K562 (cell line): ENCODE results near the gene RBM34.
"Not testable (repeated sequence)": the region's sequence is repeated elsewhere in the genome, so short reads cannot be mapped to it uniquely, and the experiment has no call there.

Experiments
- CHD1 ChIP-seq: fragments of 200-600 bp; sonication (generic); IDR thresholded peaks from one replicate; pipeline ENCODE4 v1.6.1; 2012; ENCODE audit warnings: mild to moderate bottlenecking, moderate library complexity, low read length, inconsistent platforms
- CTCF ChIP-seq, 3 experiments: IDR thresholded peaks in 2 of 3; conservative IDR thresholded peaks in 1 of 3; 2 replicates each; pipeline ENCODE4 v1.5.1; 2011 to 2012; ENCODE audit warnings: low read length in 3 of 3, mild to moderate bottlenecking in 3 of 3, control low read depth in 2 of 3, improper control_type of control experiment in 1 of 3, inconsistent platforms in 1 of 3, low read depth in 1 of 3, mixed read lengths in 1 of 3, moderate library complexity in 1 of 3; ENCODE audit not compliant: insufficient read depth in 2 of 3
- ETS1 ChIP-seq: conservative IDR thresholded peaks from 2 replicates; pipeline ENCODE4 v1.6.1; 2011; ENCODE audit warnings: low read depth, mild to moderate bottlenecking, low read length; ENCODE audit not compliant: control insufficient read depth
- FOXP1 ChIP-seq: sonication (generic); formaldehyde crosslinking; IDR thresholded peaks from 2 replicates; pipeline ENCODE4 v1.8.0; 2022; ENCODE audit warnings: mild to moderate bottlenecking, missing genetic modification reagents
- MAFK ChIP-seq: IDR thresholded peaks from 2 replicates; pipeline ENCODE4 v1.6.1; 2011; ENCODE audit warnings: low read length, improper control_type of control experiment
- MITF ChIP-seq: IDR thresholded peaks from 2 replicates; pipeline ENCODE4 v1.6.1; 2014; ENCODE audit warnings: antibody characterized with exemption
- RBM25 ChIP-seq: fragments of 200-400 bp; formaldehyde crosslinking; IDR thresholded peaks from 2 replicates; pipeline ENCODE4 v1.6.1; 2018; ENCODE audit warnings: low read length, low read depth, moderate library complexity; ENCODE audit not compliant: severe bottlenecking
- ZC3H8 ChIP-seq: fragments of 450-650 bp; IDR thresholded peaks from 2 replicates; pipeline ENCODE4 v1.6.1; 2017
- ZNF124 ChIP-seq: sonication (generic); formaldehyde crosslinking; IDR thresholded peaks from 2 replicates; pipeline ENCODE4 v1.8.1; 2022; ENCODE audit warnings: missing genetic modification reagents
- ZNF589 ChIP-seq: fragments of 200-800 bp; sonication (Bioruptor generic); IDR thresholded peaks from 2 replicates; pipeline ENCODE4 v1.6.1; 2016; ENCODE audit warnings: low read depth, missing genetic modification characterization, missing compliant biosample characterization
- TF ChIP-seq, protein P1 (sequence below): sonication (generic); formaldehyde crosslinking; IDR thresholded peaks from 2 replicates; pipeline ENCODE4 v1.8.0; 2022; ENCODE audit warnings: mild to moderate bottlenecking, low read depth, missing genetic modification reagents
- TF ChIP-seq, protein P2 (sequence below), 2 experiments: fragments of 450-650 bp; formaldehyde crosslinking in 1 of 2; IDR thresholded peaks; 2 replicates each; pipeline versions ENCODE4 v1.4.0 to v1.6.1; 2014 to 2020; ENCODE audit warnings: mild to moderate bottlenecking in 2 of 2, borderline replicate concordance in 1 of 2, low read depth in 1 of 2
- TF ChIP-seq, protein P3 (sequence below): IDR thresholded peaks from 3 replicates; pipeline ENCODE4 v1.6.1; 2011; ENCODE audit warnings: borderline replicate concordance, mild to moderate bottlenecking; ENCODE audit not compliant: insufficient read length, insufficient read depth

- TF ChIP-seq ZNF124 (CRISPR knock-in tag); ETS1; CTCF (IDR thresholded peaks at IDR 0.05 in 2 of 3, conservative IDR thresholded peaks at IDR 0.05 in 1 of 3; ENCODE audit: insufficient read depth in 2 of 3, low read depth in 1 of 3, low read length in 3 of 3); ZNF589; ZC3H8; FOXP1; CHD1; RBM25; MITF; MAFK: not testable (repeated sequence)
- TF ChIP-seq, protein P1, sequence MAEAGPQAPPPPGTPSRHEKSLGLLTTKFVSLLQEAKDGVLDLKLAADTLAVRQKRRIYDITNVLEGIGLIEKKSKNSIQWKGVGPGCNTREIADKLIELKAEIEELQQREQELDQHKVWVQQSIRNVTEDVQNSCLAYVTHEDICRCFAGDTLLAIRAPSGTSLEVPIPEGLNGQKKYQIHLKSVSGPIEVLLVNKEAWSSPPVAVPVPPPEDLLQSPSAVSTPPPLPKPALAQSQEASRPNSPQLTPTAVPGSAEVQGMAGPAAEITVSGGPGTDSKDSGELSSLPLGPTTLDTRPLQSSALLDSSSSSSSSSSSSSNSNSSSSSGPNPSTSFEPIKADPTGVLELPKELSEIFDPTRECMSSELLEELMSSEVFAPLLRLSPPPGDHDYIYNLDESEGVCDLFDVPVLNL (CRISPR knock-in tag) = not testable (repeated sequence)
- TF ChIP-seq, protein P2, sequence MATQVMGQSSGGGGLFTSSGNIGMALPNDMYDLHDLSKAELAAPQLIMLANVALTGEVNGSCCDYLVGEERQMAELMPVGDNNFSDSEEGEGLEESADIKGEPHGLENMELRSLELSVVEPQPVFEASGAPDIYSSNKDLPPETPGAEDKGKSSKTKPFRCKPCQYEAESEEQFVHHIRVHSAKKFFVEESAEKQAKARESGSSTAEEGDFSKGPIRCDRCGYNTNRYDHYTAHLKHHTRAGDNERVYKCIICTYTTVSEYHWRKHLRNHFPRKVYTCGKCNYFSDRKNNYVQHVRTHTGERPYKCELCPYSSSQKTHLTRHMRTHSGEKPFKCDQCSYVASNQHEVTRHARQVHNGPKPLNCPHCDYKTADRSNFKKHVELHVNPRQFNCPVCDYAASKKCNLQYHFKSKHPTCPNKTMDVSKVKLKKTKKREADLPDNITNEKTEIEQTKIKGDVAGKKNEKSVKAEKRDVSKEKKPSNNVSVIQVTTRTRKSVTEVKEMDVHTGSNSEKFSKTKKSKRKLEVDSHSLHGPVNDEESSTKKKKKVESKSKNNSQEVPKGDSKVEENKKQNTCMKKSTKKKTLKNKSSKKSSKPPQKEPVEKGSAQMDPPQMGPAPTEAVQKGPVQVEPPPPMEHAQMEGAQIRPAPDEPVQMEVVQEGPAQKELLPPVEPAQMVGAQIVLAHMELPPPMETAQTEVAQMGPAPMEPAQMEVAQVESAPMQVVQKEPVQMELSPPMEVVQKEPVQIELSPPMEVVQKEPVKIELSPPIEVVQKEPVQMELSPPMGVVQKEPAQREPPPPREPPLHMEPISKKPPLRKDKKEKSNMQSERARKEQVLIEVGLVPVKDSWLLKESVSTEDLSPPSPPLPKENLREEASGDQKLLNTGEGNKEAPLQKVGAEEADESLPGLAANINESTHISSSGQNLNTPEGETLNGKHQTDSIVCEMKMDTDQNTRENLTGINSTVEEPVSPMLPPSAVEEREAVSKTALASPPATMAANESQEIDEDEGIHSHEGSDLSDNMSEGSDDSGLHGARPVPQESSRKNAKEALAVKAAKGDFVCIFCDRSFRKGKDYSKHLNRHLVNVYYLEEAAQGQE (IDR thresholded peaks at IDR 0.05; ENCODE audit: borderline replicate concordance) = not testable (repeated sequence)
- TF ChIP-seq, protein P2 (CRISPR knock-in tag; IDR thresholded peaks at IDR 0.05; ENCODE audit: low read depth) = not testable (repeated sequence)
- TF ChIP-seq, protein P3, sequence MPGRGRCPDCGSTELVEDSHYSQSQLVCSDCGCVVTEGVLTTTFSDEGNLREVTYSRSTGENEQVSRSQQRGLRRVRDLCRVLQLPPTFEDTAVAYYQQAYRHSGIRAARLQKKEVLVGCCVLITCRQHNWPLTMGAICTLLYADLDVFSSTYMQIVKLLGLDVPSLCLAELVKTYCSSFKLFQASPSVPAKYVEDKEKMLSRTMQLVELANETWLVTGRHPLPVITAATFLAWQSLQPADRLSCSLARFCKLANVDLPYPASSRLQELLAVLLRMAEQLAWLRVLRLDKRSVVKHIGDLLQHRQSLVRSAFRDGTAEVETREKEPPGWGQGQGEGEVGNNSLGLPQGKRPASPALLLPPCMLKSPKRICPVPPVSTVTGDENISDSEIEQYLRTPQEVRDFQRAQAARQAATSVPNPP = not testable (repeated sequence)
These were observed 63.5 kb downstream of the RBM34 start for GRCh38 chr1:235097501-235097900.
